NCI-H524 treated with DMSO at 0.1 percent for 48 hours (cell line): ENCODE data around the gene DRGX.

Source experiments
- DNase-seq: peaks from one replicate; lab custom pipeline; 2025; lab: John Stamatoyannopoulos, UW

DRGX gene

DNA sequence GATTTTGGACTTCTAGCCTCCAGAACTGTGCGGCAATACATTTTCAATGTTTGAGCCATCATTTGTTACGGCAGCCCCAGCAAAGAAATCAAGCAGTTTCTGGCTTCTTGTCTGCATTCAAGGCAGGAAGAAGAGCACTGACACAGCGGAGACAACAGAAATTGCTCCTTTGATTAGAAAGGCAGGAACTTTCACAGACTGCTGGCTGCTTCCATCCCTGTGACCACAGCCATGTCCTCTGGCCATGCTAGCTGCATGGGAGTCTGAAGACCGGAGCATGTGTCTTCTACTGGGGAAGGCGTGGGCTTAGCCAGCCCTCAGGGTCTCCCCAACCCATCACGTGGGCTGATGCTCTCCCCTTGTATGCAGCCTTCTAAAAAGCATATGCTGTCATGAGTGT, 77.9 kb downstream of the DRGX start:
- no peak for DNase-seq

DNA sequence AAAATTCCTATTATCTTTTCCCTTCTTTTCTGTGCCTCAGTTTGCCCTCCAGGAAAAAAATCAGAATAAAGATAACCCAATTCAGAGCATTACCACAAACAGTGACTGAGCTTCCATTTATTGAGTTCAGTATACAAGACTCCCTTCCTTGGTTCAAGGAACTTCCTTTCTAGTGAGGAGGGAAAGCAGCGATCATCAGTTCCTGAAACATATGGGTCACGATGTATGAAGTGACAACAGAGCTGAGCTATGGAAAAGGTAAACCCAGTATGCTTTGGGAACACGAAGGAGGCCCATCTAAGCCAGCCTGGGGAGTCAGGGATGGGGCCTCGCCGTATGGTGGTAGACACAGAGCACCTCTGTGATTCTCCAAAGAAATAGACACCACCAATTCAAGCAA, 81.1 kb downstream of the DRGX start:
- DNase-seq: no peak
